ENCODE results near the gene CGN.
A peak's percentile ranks its signal among the peaks of the same experiment; 100 is the strongest.
"Not testable (repeated sequence)": the region's sequence is repeated elsewhere in the genome, so short reads cannot be mapped to it uniquely, and the experiment has no call there.

CGN gene

GRCh38 chr1:151502035-151502700 is 9.0 kb upstream of the CGN start:
- DNase-seq = no peak

GRCh38 chr1:151502859-151503780 is 8.1 kb upstream of the CGN start:
- no peak for DNase-seq

- no peak for DNase-seq
These were observed 6.9 kb upstream of the CGN start for GRCh38 chr1:151504252-151504651.

- DNase-seq = no peak
These were observed 6.4 kb upstream of the CGN start for GRCh38 chr1:151504759-151505158.

- DNase-seq = no peak
These were observed 2.4 kb upstream of the CGN start for GRCh38 chr1:151508833-151509232.

GRCh38 chr1:151509350-151510019 is 1.7 kb upstream of the CGN start:
- no peak for DNase-seq

DNA sequence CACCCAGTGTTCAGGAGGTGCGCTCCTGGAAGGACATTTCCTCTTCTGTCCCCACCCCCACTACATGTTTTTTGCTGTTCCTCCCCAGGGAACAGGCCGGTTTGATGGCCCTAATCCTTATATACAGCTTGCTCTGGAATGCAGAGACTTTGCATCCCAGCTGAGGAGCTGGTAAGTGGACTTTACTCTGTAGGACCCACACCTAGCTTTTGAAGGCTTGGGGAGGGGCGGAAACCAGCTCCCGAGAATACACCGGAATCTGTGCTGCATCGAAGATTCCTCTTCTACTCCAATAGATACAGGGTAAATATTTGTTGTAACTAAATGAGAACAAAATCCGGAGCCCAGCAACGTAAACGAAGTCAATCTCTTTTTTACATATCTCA is 1.2 kb upstream of the CGN start:
- DNase-seq = no peak

- DNase-seq = no peak
These were observed 602 bp upstream of the CGN start for GRCh38 chr1:151510614-151510956.

- DNase-seq = peak; percentile 17
These were observed 539 bp downstream of the CGN start for GRCh38 chr1:151511636-151512215.

DNA sequence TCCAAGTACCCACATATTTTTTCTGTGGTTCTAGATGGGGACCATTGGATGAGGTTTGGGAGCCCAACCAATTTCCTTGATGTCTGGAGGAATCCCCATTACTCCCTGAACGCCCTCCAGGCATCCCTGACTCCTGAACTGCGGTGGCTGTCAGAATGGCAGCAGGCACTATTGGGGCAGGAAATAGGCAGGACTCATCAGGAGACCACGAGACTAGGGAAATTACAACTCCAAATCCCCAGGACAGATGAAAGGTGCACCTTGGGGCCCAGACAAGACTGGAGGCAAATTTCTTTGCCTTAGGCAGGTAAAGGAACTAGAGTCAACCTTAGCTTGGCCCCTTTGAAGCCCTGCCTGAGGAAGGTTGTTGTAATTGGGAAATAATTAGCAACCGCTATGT is 1.1 kb downstream of the CGN start:
- no peak for DNase-seq

DNA sequence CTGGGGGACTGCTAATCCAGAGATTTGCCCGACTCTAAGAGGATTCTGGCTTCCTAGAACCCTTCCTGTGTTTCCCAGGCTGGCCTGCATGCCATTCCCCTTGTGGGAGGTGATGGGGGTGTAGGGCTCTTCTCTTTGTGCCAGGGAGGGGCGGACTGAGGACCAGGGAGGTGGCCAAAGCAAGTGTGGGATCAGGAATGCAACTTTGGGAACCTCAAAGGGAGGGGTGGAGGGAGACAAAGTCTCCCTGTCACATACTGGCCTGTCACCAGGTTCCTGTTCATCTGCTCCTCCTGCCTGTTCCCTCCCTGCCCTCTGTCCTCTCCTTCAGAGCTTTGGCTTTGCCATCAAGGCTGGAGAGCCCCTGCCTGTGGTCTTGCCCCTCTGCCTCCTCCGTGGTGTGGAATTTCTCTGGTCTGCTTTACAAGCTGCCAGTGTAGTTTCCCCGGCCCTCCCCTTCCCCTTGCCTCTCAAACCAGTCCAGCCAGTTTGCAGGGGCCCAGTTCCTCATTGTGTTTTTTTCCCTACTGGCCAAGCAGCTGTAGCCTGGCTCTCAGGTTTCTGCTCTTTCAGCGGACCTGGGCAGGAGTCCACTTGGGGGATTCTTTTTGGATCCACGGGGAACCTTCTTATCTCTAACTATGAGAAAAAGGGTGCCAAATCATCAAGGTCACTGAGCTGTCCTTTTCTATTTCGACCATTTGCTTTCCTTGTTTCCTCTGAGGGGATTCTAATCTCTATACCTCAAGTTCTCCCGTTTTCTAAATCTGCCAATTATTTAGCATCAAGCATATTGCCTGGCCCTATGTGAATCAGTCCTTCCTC is 1.8 kb downstream of the CGN start:
- no peak for DNase-seq

- no peak for DNase-seq
These were observed 2.5 kb downstream of the CGN start for GRCh38 chr1:151513626-151514121.

DNA sequence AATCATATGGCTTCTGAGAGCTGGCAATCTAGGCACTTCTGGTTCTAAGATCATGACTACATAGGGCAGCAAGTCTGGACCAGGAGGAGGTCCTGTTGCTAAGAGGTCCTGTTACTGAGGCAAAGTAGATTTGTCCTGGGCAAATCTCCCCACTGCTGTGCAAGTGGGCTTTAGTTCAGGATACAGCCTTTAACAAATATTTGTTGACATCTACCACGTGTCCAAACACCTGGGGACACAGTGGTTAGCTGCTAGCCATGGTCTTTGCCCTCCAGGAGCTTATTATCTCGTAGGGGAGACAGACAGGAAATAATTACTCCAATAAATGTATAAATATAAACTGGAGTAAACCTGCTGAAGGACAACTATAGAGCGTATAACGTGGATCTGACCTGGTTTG is 3.2 kb downstream of the CGN start:
- no peak for DNase-seq

GRCh38 chr1:151515265-151515664 is 4.1 kb downstream of the CGN start:
- no peak for DNase-seq

- no peak for DNase-seq
These were observed 4.9 kb downstream of the CGN start for GRCh38 chr1:151516031-151516511.

GRCh38 chr1:151518431-151518830 is 7.2 kb downstream of the CGN start:
- no peak for DNase-seq

DNA sequence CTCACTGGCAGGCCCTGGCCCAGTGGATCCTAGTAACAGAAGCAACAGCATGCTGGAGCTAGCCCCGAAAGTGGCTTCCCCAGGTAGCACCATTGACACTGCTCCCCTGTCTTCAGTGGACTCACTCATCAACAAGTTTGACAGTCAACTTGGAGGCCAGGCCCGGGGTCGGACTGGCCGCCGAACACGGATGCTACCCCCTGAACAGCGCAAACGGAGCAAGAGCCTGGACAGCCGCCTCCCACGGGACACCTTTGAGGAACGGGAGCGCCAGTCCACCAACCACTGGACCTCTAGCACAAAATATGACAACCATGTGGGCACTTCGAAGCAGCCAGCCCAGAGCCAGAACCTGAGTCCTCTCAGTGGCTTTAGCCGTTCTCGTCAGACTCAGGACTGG is 7.7 kb downstream of the CGN start:
- DNase-seq = no peak

DNA sequence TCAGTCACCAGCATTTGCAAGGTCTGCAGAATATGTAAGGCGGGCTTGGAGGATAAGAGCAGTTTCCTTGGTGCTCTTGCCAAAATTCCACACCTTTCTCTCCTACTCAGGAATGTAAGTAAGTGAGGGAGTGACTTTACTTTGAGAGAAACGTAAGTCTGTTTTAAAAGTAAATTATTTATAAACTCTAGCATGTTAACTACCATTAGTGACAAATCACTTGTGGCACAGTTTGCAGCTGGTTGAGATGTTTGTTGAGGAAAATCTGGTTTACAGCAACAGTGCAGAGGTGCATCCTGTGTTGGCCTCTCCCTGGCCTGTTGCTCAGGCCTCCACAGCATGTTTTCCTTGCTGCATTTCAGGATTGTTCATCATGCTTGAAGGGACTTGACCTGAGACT is 8.5 kb downstream of the CGN start:
- DNase-seq = no peak

DNA sequence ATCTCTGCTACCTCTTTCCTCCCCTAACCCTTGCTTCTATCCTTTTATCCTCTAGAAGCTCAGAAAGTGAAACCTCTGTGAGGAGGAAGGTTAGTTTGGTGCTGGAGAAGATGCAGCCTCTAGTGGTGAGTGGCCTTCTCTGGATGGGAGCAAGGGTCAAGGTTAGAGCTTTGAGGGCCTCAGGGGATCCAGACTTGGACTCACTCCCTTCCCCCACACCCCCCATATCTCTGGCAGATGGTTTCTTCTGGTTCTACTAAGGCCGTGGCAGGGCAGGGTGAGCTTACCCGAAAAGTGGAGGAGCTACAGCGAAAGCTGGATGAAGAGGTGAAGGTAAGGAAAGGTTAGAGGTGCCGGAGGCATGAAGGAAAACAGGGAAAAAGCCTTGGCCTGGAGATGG is 9.2 kb downstream of the CGN start:
- no peak for DNase-seq

DNA sequence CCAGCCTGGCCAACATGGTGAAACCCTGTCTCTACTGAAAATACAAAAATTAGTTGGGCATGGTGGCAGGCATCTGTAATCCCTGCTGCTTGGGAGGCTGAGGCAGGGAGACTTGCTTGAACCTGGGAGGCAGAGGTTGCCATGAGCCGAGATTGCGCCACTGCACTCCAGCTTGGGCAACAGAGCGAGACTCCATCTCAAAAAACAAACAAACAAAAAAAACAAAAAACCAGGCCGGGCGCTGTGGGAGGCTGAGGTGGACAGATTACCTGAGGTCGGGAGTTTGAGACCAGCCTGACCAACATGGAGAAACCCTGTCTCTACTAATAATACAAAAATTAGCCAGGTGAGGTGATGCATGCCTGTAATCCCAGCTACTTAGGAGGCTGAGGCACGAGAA is 11.2 kb downstream of the CGN start:
- not testable (repeated sequence) for DNase-seq

DNA sequence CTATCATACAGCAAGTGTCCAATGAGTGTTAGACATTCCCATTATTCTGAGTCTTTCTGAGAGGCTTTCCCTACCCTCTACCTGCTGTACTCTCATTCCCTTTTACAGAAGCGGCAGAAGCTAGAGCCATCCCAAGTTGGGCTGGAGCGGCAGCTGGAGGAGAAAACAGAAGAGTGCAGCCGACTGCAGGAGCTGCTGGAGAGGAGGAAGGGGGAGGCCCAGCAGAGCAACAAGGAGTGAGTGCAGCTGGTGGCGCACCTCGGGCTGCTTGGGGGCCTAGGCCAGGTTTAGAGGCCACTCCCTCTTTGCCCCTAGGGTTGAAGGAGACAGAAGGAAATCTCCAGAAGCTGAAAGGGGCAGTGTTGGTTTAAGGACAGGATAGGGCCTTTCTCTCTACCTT is 12.1 kb downstream of the CGN start:
- no peak for DNase-seq

- no peak for DNase-seq
These were observed 13.5 kb downstream of the CGN start for GRCh38 chr1:151524736-151525135.
